MG63 (cell line): ENCODE measurements around the gene CCDC197. TPM values are rescaled to one million over a fixed set of nuclear protein-coding genes. Genes with fewer than 3 reads are reported as not detected.

Source experiments
- DNase-seq: peaks from one replicate; pipeline ENCODE4 v3.0.0-alpha.2; 2020
- H3K27me3 ChIP-seq: fragments of 250-450 bp; sonication (Bioruptor Pico); 2 replicates; pipeline ENCODE4 v1.5.1; 2020; ENCODE audit warnings: mild to moderate bottlenecking, moderate library complexity
- H3K36me3 ChIP-seq: fragments of 250-450 bp; sonication (Bioruptor Pico); 2 replicates; pipeline ENCODE4 v1.5.1; 2020; ENCODE audit warnings: mild to moderate bottlenecking, moderate library complexity
- H3K4me3 ChIP-seq: fragments of 250-450 bp; sonication (Bioruptor Pico); 2 replicates; pipeline ENCODE4 v1.5.1; 2020; ENCODE audit warnings: mild to moderate bottlenecking, moderate library complexity
- H3K9me3 ChIP-seq: fragments of 250-450 bp; sonication (Bioruptor Pico); 2 replicates; pipeline ENCODE4 v1.5.1; 2020; ENCODE audit warnings: mild to moderate bottlenecking, moderate library complexity
- total RNA-seq: library from RNA; depleted of rRNA; stranded (reverse); fragments of >200 nt; shearing (Covaris generic); gene quantifications from 2 replicates; pipeline ENCODE4 v1.2.3, GENCODE V29; 2014; ENCODE audit warnings: low replicate concordance

CCDC197 gene
- total RNA-seq, 1 experiment from 2014 or later: not detected

- H3K27me3 ChIP-seq: no peaks in the 10 kb centered on the region
- no peaks in the 10 kb centered on the region for H3K36me3 ChIP-seq
- DNase-seq: no peak
- no peak overlapping the region for H3K4me3 ChIP-seq
- H3K9me3 ChIP-seq: no peaks in the 10 kb centered on the region
Measured at GRCh38 chr14:93958567-93959238, 38.4 kb upstream of the CCDC197 start.

GRCh38 chr14:93959239-93960107, 37.6 kb upstream of the CCDC197 start:
- H3K36me3 ChIP-seq: no peaks in the 10 kb centered on the region
- no peaks in the 10 kb centered on the region for H3K27me3 ChIP-seq
- DNase-seq: peak; percentile 94
- H3K4me3 ChIP-seq: no peak overlapping the region
- H3K9me3 ChIP-seq: no peaks in the 10 kb centered on the region

DNA sequence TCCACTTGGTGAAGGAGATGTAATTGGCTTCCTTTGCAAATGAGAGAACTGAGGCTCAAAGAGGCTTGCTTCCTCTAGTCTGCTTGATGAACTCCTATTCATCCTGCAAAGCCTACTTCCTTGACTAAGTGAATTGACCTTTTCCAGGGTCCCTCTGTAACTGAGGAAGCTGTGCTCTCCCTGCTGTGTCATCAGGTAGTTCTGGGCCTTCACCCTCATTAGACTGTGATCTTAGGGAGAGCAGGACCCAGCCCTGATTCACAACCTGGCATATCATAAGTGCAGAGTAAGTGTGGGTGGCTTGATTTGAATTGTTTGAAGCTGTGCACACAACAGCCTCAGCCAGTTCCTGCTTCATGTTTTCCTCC, 37.0 kb upstream of the CCDC197 start:
- Histone ChIP-seq H3K4me3 (no peak overlapping the region), H3K36me3 (no peaks in the 10 kb centered on the region), H3K27me3 (no peaks in the 10 kb centered on the region), H3K9me3 (peaks cover 3% of the 10 kb centered on the region; the same call in 1 of the 2 replicates)
- DNase-seq: no peak

- Histone ChIP-seq H3K9me3 (peaks cover 4% of the 10 kb centered on the region; the same call in 1 of the 2 replicates), H3K4me3 (no peak overlapping the region), H3K27me3 (no peaks in the 10 kb centered on the region), H3K36me3 (no peaks in the 10 kb centered on the region)
- DNase-seq: no peak
Measured at GRCh38 chr14:93960774-93961438, 36.2 kb upstream of the CCDC197 start.

GRCh38 chr14:93961620-93962019, 35.5 kb upstream of the CCDC197 start:
- H3K36me3 ChIP-seq: no peaks in the 10 kb centered on the region
- no peak for DNase-seq
- H3K27me3 ChIP-seq: no peaks in the 10 kb centered on the region
- peaks cover 4% of the 10 kb centered on the region; the same call in 1 of the 2 replicates for H3K9me3 ChIP-seq
- H3K4me3 ChIP-seq: no peak overlapping the region

- no peak overlapping the region for H3K4me3 ChIP-seq
- DNase-seq: peak; percentile 32
- H3K9me3 ChIP-seq: peaks cover 4% of the 10 kb centered on the region; the same call in 1 of the 2 replicates
- no peaks in the 10 kb centered on the region for H3K27me3 ChIP-seq
- H3K36me3 ChIP-seq: no peaks in the 10 kb centered on the region
Measured at GRCh38 chr14:93962701-93963601, 34.1 kb upstream of the CCDC197 start.

DNA sequence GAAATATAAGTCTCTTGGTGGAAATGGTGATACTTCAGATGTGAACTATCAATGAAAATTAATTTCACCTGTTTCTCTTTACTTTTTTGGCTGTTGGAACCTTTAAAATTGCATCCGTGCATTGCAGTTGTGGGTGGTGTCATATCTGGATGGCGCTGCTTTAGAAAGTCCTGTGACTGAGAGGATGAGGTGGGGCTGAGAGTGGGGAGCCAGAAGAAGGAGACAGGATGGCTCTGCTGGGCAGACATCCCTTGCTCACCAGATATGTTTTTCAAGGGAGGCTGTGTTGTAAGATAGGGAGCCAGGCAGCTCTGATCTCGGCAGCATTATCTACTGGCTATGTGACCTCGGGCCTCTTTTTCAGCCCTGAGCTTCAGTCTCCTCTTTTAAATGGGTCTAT, 33.4 kb upstream of the CCDC197 start:
- DNase-seq: no peak
- Histone ChIP-seq H3K9me3 (peaks cover 4% of the 10 kb centered on the region; the same call in 1 of the 2 replicates), H3K4me3 (no peak overlapping the region), H3K27me3 (no peaks in the 10 kb centered on the region), H3K36me3 (no peaks in the 10 kb centered on the region)

- Histone ChIP-seq H3K4me3 (no peak overlapping the region), H3K36me3 (no peaks in the 10 kb centered on the region), H3K27me3 (no peaks in the 10 kb centered on the region), H3K9me3 (peaks cover 4% of the 10 kb centered on the region; the same call in 1 of the 2 replicates)
- DNase-seq: no peak
Measured at GRCh38 chr14:93964281-93964680, 32.8 kb upstream of the CCDC197 start.

DNA sequence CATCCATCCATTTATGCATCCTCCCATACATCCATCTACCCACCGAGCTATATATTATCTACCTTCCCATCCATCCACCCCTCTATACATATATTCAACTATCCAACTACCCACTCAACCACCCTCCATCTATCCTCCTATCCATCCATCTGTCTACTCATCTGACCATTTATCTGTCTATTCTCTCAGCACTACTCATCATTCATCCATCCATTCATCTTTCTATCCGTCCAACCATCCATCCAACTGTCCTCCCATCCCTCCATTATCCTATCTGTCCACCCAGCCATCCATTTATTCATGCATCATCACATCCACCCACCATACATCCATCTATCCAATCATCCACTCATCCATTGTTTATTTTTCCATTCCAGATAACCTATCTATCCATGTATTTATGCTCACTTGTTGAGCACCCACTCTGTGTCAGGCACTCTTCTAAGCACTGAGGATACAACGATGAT, 32.2 kb upstream of the CCDC197 start:
- DNase-seq: no peak
- H3K9me3 ChIP-seq: peaks cover 4% of the 10 kb centered on the region; the same call in 1 of the 2 replicates
- no peaks in the 10 kb centered on the region for H3K36me3 ChIP-seq
- H3K27me3 ChIP-seq: no peaks in the 10 kb centered on the region
- H3K4me3 ChIP-seq: no peak overlapping the region

- peaks cover 4% of the 10 kb centered on the region; the same call in 1 of the 2 replicates for H3K9me3 ChIP-seq
- no peak overlapping the region for H3K4me3 ChIP-seq
- no peaks in the 10 kb centered on the region for H3K36me3 ChIP-seq
- no peaks in the 10 kb centered on the region for H3K27me3 ChIP-seq
- DNase-seq: peak; percentile 66
Measured at GRCh38 chr14:93965287-93965821, 31.7 kb upstream of the CCDC197 start.

DNA sequence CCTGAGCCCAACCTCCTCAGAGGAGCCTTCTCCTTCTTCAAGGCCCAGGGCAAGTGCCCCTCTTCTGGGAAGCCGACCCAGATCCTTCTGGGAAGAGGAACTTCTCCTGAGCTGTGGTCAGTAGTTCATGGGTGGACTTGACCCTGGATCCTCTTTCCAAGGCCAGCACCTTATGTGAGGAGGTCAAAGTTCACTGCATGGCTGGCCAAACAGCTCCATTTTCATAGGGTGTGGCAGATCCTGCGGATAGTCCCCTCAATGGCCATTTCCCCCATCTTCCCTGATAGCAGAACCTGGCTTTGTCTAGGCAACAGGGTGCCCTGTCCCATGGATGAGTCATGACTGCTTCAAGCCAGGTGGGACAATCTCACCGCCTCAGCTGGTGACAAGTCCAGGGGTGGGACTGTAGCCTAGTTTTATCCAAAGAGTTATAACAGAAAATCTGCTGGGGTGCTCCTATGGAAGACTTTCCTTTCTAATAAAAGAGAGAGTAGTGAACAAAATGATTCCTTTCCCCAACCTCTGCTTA, 31.1 kb upstream of the CCDC197 start:
- Histone ChIP-seq H3K9me3 (peaks cover 4% of the 10 kb centered on the region; the same call in 1 of the 2 replicates), H3K36me3 (no peaks in the 10 kb centered on the region), H3K27me3 (no peaks in the 10 kb centered on the region), H3K4me3 (no peak overlapping the region)
- DNase-seq: no peak

DNA sequence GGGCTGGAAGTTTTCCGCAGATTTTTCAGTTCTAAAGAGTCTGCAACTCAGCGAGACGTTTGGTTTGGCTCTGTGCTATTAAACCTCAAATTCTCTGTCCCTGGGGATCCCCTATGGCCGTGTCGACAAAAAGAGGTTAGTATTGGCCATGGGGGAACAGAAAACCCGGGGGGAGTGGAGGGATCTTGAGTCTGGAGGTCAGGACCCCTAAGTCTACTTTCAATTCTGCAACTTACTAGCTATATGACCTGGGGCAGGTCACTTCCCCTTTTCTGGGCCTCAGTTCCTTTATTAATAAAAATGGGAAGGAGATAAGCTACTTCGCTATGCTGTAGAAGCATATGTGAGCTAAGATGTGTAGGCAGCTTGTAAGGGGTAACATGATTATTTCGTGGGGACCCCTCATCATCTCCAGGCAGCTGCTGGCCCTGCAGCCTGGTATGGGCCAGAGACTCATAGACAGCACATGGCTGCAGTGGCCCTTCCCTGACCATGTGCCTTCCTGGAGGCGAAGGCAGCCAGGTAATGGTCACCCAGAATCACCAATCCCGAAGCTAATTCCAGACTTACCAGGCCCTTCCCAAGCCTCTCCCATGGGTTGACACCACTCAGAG, 29.4 kb upstream of the CCDC197 start:
- no peak for DNase-seq
- Histone ChIP-seq H3K27me3 (no peaks in the 10 kb centered on the region), H3K4me3 (no peak overlapping the region), H3K36me3 (no peaks in the 10 kb centered on the region), H3K9me3 (peaks cover 4% of the 10 kb centered on the region; the same call in 1 of the 2 replicates)

- H3K36me3 ChIP-seq: no peaks in the 10 kb centered on the region
- no peak overlapping the region for H3K4me3 ChIP-seq
- peaks cover 4% of the 10 kb centered on the region; the same call in 1 of the 2 replicates for H3K9me3 ChIP-seq
- H3K27me3 ChIP-seq: no peaks in the 10 kb centered on the region
- DNase-seq: no peak
Measured at GRCh38 chr14:93969082-93969828, 27.8 kb upstream of the CCDC197 start.

- no peak for DNase-seq
- H3K4me3 ChIP-seq: no peak overlapping the region
Measured at GRCh38 chr14:93970585-93970964, 26.5 kb upstream of the CCDC197 start.

More at GRCh38 chr14:93970585-93970964, 26.5 kb upstream of the CCDC197 start:
- H3K27me3 ChIP-seq: no peaks in the 10 kb centered on the region
- no peaks in the 10 kb centered on the region for H3K36me3 ChIP-seq
- H3K9me3 ChIP-seq: no peaks in the 10 kb centered on the region
